ENCODE results near the gene BRAF. TPM values are rescaled to one million over a fixed set of nuclear protein-coding genes. Genes with fewer than 3 reads are reported as not detected.

The BRAF gene
- total and polyA plus RNA-seq, 2 donors from 2014 or later: 8.0 to 43.9 TPM

GRCh38 chr7:140754506-140754905 lies 170.2 kb downstream of the BRAF start:
- intact Hi-C loops (cut with DNase I): no loop called here
- no peak for FAIRE-seq
- no peak for TF ChIP-seq CTCF (IDR thresholded peaks at IDR 0.05; ENCODE audit: borderline replicate concordance, extremely low read depth, insufficient read depth)

GRCh38 chr7:140752533-140752932 lies 172.2 kb downstream of the BRAF start:
- H3K9ac ChIP-seq (ENCODE audit: low read length in 3 of 3): no peak overlapping the region
- H3K27me3 ChIP-seq (ENCODE audit: control insufficient read depth, insufficient read depth, low read length): no peaks in the 10 kb centered on the region
- no peaks in the 10 kb centered on the region for H3K9me3 ChIP-seq (ENCODE audit: control insufficient read depth in 2 of 3, insufficient read depth in 1 of 3, low read length in 3 of 3)
- H3K27ac ChIP-seq (ENCODE audit: low read depth in 2 of 2, low read length in 2 of 2): no peak overlapping the region
- H3K4me1 ChIP-seq (ENCODE audit: control insufficient read depth in 2 of 3, insufficient read depth in 2 of 3, low read depth in 1 of 3, low read length in 3 of 3): no peaks in the 10 kb centered on the region
- no peak for TF ChIP-seq CTCF (IDR thresholded peaks at IDR 0.05; ENCODE audit: borderline replicate concordance, extremely low read depth, insufficient read depth)
- no peak overlapping the region for H3K4me3 ChIP-seq (ENCODE audit: low read length in 3 of 3)
- FAIRE-seq: no peak
- no peak for DNase-seq
- intact Hi-C loops (cut with DNase I): no loop called here
- H3K36me3 ChIP-seq (ENCODE audit: control insufficient read depth in 2 of 3, insufficient read depth in 3 of 3, low read length in 3 of 3): peaks cover 0 to 5% (median 0%) of the 10 kb centered on the region in 3 donors

More at GRCh38 chr7:140754506-140754905, 170.2 kb downstream of the BRAF start:
- H3K9me3 ChIP-seq (ENCODE audit: control insufficient read depth in 2 of 3, insufficient read depth in 1 of 3, low read length in 3 of 3): no peaks in the 10 kb centered on the region
- H3K4me3 ChIP-seq (ENCODE audit: low read length in 3 of 3): no peak overlapping the region
- no peaks in the 10 kb centered on the region for H3K4me1 ChIP-seq (ENCODE audit: control insufficient read depth in 2 of 3, insufficient read depth in 2 of 3, low read depth in 1 of 3, low read length in 3 of 3)
- H3K27ac ChIP-seq (ENCODE audit: low read depth in 2 of 2, low read length in 2 of 2): no peak overlapping the region
- no peak for DNase-seq
- no peaks in the 10 kb centered on the region for H3K36me3 ChIP-seq (ENCODE audit: control insufficient read depth in 2 of 3, insufficient read depth in 3 of 3, low read length in 3 of 3)
- H3K9ac ChIP-seq (ENCODE audit: low read length in 3 of 3): no peak overlapping the region
- no peaks in the 10 kb centered on the region for H3K27me3 ChIP-seq (ENCODE audit: control insufficient read depth, insufficient read depth, low read length)

DNA sequence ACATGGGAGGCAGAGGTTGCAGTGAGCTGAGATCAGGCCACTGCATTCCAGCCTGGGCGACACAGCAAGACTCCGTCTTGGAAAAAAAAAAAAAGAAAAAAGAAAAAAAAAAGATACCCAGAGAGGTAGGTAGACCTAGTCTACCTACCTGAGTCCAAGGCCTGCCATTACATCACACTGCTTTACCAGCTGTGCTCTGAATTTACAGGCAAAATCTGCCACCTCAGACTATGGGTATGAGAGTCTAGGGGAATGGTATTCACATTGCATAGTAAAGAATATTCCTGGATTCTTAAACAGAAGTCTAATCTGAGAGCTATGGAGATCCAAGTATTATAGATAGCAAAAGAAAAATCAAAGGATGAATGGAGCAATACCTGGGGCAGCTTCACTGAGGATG lies 178.0 kb downstream of the BRAF start:
- no peaks in the 10 kb centered on the region for H3K27me3 ChIP-seq (ENCODE audit: control insufficient read depth, insufficient read depth, low read length)
- FAIRE-seq: no peak
- H3K4me3 ChIP-seq (ENCODE audit: low read length in 3 of 3): no peak overlapping the region
- TF ChIP-seq CTCF (IDR thresholded peaks at IDR 0.05; ENCODE audit: borderline replicate concordance, extremely low read depth, insufficient read depth): no peak
- no peak for DNase-seq
- no peak overlapping the region for H3K27ac ChIP-seq (ENCODE audit: low read depth in 2 of 2, low read length in 2 of 2)
- intact Hi-C loops (cut with DNase I): no loop called here
- H3K4me1 ChIP-seq (ENCODE audit: control insufficient read depth in 2 of 3, insufficient read depth in 2 of 3, low read depth in 1 of 3, low read length in 3 of 3): no peaks in the 10 kb centered on the region
- peaks cover 0 to 7% (median 3%) of the 10 kb centered on the region in 3 donors for H3K36me3 ChIP-seq (ENCODE audit: control insufficient read depth in 2 of 3, insufficient read depth in 3 of 3, low read length in 3 of 3)
- H3K9me3 ChIP-seq (ENCODE audit: control insufficient read depth in 2 of 3, insufficient read depth in 1 of 3, low read length in 3 of 3): no peaks in the 10 kb centered on the region
- no peak overlapping the region for H3K9ac ChIP-seq (ENCODE audit: low read length in 3 of 3)
